DOHH2 (cell line): ENCODE results near the gene ZNF653.

ENCODE experiments used
- H3F3A ChIP-seq: fragments of 200-600 bp; sonication (generic), shearing (Covaris generic); 2 replicates; pipeline ENCODE4 v1.6.0; 2016; ENCODE audit warnings: antibody characterized with exemption, mild to moderate bottlenecking; ENCODE audit not compliant: control insufficient read depth, insufficient read depth
- H3K27ac ChIP-seq: fragments of 200-600 bp; sonication (generic); 2 replicates; pipeline ENCODE4 v1.5.1; 2014; ENCODE audit warnings: low read depth, mild to moderate bottlenecking, low read length, moderate library complexity
- H3K27me3 ChIP-seq: fragments of 200-600 bp; sonication (generic); 2 replicates; pipeline ENCODE4 v1.6.1; 2014; ENCODE audit warnings: mild to moderate bottlenecking, low read length, mixed read lengths; ENCODE audit not compliant: control insufficient read depth
- H3K36me3 ChIP-seq: fragments of 200-600 bp; sonication (generic); 2 replicates; pipeline ENCODE4 v1.6.1; 2014; ENCODE audit warnings: mild to moderate bottlenecking, low read length, moderate library complexity, mixed read lengths; ENCODE audit not compliant: control insufficient read depth
- H3K4me1 ChIP-seq: fragments of 200-600 bp; sonication (generic); 2 replicates; pipeline ENCODE4 v1.6.1; 2014; ENCODE audit warnings: mild to moderate bottlenecking, low read length, mixed read lengths; ENCODE audit not compliant: control insufficient read depth
- H3K4me2 ChIP-seq: fragments of 200-600 bp; sonication (generic); 2 replicates; pipeline ENCODE4 v1.6.0; 2014; ENCODE audit warnings: mild to moderate bottlenecking, low read length, moderate library complexity
- H3K4me3 ChIP-seq: fragments of 200-600 bp; sonication (generic); 2 replicates; pipeline ENCODE4 v1.5.1; 2014; ENCODE audit warnings: mild to moderate bottlenecking, low read length, mixed read lengths
- H3K79me2 ChIP-seq: fragments of 200-600 bp; sonication (generic); 2 replicates; pipeline ENCODE4 v1.6.1; 2014; ENCODE audit warnings: mild to moderate bottlenecking, low read length, mixed read lengths; ENCODE audit not compliant: control insufficient read depth
- H3K9me2 ChIP-seq: fragments of 200-600 bp; sonication (generic); replicated peaks from 2 replicates; pipeline ENCODE4 v1.6.1; 2014; ENCODE audit warnings: mild to moderate bottlenecking, low read length, mixed read lengths; ENCODE audit not compliant: control insufficient read depth
- H3K9me3 ChIP-seq: fragments of 200-600 bp; sonication (generic); 2 replicates; pipeline ENCODE4 v1.6.1; 2014; ENCODE audit warnings: antibody characterized with exemption, low read length, mixed read lengths; ENCODE audit not compliant: control insufficient read depth, insufficient read depth
- H4K20me1 ChIP-seq: fragments of 200-600 bp; sonication (generic); 2 replicates; pipeline ENCODE4 v1.6.0; 2014; ENCODE audit warnings: low read depth, mild to moderate bottlenecking, antibody characterized with exemption, low read length, moderate library complexity; ENCODE audit not compliant: control insufficient read depth, insufficient read depth
- CTCF ChIP-seq: fragments of 200-600 bp; sonication (generic); IDR thresholded peaks from one replicate; pipeline ENCODE4 v1.5.1; 2014; ENCODE audit warnings: antibody characterized with exemption, mild to moderate bottlenecking, low read depth, low read length; ENCODE audit not compliant: poor library complexity, severe bottlenecking
- EZH2phosphoT487 ChIP-seq: fragments of 200-600 bp; sonication (generic); IDR thresholded peaks from 2 replicates; pipeline ENCODE4 v1.6.1; 2017; ENCODE audit warnings: borderline replicate concordance, mild to moderate bottlenecking, antibody characterized with exemption, low read length, moderate library complexity, mixed read lengths

Gene ZNF653

GRCh38 chr19:11513946-11514345 lies 8.3 kb upstream of the ZNF653 start:
- no peaks in the 10 kb centered on the region for H3K9me3 ChIP-seq
- H3K79me2 ChIP-seq, result no peaks in the 10 kb centered on the region
- H3F3A ChIP-seq, result no peaks in the 10 kb centered on the region
- H3K36me3 ChIP-seq, result peaks cover 26% of the 10 kb centered on the region
- H3K27me3 ChIP-seq, result no peaks in the 10 kb centered on the region
- H3K9me2 ChIP-seq, result no peaks in the 10 kb centered on the region
- TF ChIP-seq CTCF (no peak), EZH2phosphoT487 (no peak)
- H4K20me1 ChIP-seq, result no peaks in the 10 kb centered on the region
- no peak overlapping the region for H3K4me3 ChIP-seq
- no peaks in the 10 kb centered on the region for H3K4me1 ChIP-seq
- H3K4me2 ChIP-seq, result no peak overlapping the region
- H3K27ac ChIP-seq, result no peak overlapping the region

GRCh38 chr19:11510444-11510843 lies 4.8 kb upstream of the ZNF653 start:
- H3K27ac ChIP-seq, result no peak overlapping the region
- H3K27me3 ChIP-seq, result no peaks in the 10 kb centered on the region
- no peak overlapping the region for H3K4me3 ChIP-seq
- H4K20me1 ChIP-seq, result no peaks in the 10 kb centered on the region
- peaks cover 18% of the 10 kb centered on the region for H3K79me2 ChIP-seq
- no peaks in the 10 kb centered on the region for H3F3A ChIP-seq
- no peak overlapping the region for H3K4me2 ChIP-seq
- peaks cover 27% of the 10 kb centered on the region for H3K36me3 ChIP-seq
- peaks cover 18% of the 10 kb centered on the region for H3K4me1 ChIP-seq
- no peaks in the 10 kb centered on the region for H3K9me2 ChIP-seq
- TF ChIP-seq EZH2phosphoT487, result no peak
- no peak for TF ChIP-seq CTCF
- H3K9me3 ChIP-seq, result no peaks in the 10 kb centered on the region

- H3K4me3 ChIP-seq, result peak overlapping the region; percentile 90
- no peak overlapping the region for H3K27ac ChIP-seq
- TF ChIP-seq EZH2phosphoT487 (no peak), CTCF (no peak)
- H4K20me1 ChIP-seq, result no peaks in the 10 kb centered on the region
- H3K4me2 ChIP-seq, result peak overlapping the region; percentile 92
- H3F3A ChIP-seq, result peaks cover 5% of the 10 kb centered on the region; the same call in 1 of the 2 replicates
- peaks cover 34% of the 10 kb centered on the region for H3K79me2 ChIP-seq
- peaks cover 25% of the 10 kb centered on the region for H3K4me1 ChIP-seq
- no peaks in the 10 kb centered on the region for H3K9me3 ChIP-seq
- no peaks in the 10 kb centered on the region for H3K9me2 ChIP-seq
- H3K27me3 ChIP-seq, result no peaks in the 10 kb centered on the region
- peaks cover 19% of the 10 kb centered on the region for H3K36me3 ChIP-seq
Measured at GRCh38 chr19:11507370-11508078, 1.9 kb upstream of the ZNF653 start.
